ENCODE results near the gene C1D.

DNA sequence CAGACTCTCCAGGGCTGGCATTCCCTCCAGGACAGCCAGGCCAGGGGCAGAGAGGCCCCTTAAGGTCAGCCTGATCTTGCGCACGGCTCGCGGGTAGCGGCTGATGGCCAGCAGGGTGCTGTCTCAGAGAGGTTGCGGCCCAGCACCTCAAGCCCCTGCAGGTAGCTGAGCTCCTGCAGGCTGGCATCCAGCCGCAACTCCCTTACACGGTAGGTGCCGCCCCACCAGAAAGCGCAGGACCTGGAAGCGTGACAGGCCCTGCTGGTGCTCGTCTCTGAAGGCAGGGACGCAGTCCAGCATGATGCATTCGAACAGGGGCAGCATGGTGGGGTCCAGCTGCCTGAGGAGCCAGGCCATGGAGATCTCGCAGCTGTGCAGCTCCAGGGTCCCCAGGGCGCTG, 38.9 kb downstream of the C1D start:
- TF ChIP-seq MAX (IDR thresholded peaks at IDR 0.05; ENCODE audit: low read depth, low read length) (no peak), POLR2A (IDR thresholded peaks at IDR 0.05; ENCODE audit: extremely low read depth, insufficient read length) (no peak), MYC (IDR thresholded peaks at IDR 0.05; ENCODE audit: low read depth, low read length) (no peak)
- TF ChIP-seq, protein P1, sequence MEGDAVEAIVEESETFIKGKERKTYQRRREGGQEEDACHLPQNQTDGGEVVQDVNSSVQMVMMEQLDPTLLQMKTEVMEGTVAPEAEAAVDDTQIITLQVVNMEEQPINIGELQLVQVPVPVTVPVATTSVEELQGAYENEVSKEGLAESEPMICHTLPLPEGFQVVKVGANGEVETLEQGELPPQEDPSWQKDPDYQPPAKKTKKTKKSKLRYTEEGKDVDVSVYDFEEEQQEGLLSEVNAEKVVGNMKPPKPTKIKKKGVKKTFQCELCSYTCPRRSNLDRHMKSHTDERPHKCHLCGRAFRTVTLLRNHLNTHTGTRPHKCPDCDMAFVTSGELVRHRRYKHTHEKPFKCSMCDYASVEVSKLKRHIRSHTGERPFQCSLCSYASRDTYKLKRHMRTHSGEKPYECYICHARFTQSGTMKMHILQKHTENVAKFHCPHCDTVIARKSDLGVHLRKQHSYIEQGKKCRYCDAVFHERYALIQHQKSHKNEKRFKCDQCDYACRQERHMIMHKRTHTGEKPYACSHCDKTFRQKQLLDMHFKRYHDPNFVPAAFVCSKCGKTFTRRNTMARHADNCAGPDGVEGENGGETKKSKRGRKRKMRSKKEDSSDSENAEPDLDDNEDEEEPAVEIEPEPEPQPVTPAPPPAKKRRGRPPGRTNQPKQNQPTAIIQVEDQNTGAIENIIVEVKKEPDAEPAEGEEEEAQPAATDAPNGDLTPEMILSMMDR (IDR thresholded peaks at IDR 0.05; ENCODE audit: low read depth, low read length): no peak
